ENCODE measurements around the gene IGSF21. TPM values are rescaled to one million over a fixed set of nuclear protein-coding genes. Genes with fewer than 3 reads are reported as not detected.

The IGSF21 gene
- not detected for total RNA-seq

GRCh38 chr1:18107369-18108298, at the start of gene IGSF21:
IGSF21 (plus strand) TSS chr1:18107798; CDS start chr1:18108129, 331 bp downstream.
- Mint-ChIP-seq H3K9me3 (no peaks in the 10 kb centered on the region), H3K4me3 (no peak within 1 kb of the TSS), H3K27ac (no peak within 1 kb of the TSS), H3K4me1 (ENCODE audit: low read depth in 2 of 2) (peaks cover 9 to 17% of the 10 kb centered on the region in 2 donors), H3K27me3 (peaks cover 38 to 47% of the 10 kb centered on the region in 2 donors), H3K36me3 (peaks cover 6% of the 10 kb centered on the region)
- no peak for DNase-seq (ENCODE audit: low spot score)
- ATAC-seq, result no peak

DNA sequence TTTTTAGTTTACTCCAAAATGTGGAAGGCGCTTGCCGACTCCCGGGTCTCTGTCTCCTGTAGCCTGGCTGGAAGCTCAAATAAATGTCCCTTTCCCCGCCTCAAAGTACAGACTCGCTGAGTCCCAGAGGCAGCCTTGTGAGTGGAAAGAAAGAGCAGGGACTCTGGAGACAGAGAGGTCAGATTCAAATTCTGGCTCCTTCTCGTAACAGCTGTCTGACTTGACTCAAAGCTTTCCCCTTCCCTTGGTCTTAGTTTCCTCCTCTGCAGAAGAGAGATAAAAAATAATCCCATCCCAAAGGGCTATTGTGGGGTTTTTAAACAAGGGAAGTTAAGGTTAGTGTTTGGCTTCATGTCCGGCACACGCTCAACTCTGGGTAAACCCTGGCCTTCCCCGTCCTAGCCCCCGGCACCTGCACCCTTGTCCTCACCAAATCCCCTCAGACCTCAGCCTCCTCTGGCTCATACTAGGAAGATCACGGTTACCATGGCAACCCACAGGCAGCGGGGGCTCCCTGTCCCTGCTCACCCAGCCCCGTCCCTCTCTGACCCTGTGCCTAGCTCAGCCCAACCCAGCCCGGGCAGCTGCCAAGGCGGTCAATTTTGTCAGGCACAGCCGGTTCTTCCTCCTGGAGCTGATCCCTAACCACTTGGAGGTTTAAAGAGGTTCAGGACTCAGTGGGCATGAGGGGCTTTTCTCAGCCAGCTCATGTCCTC, 49.2 kb upstream of the IGSF21 start:
- Mint-ChIP-seq H3K4me1 (ENCODE audit: low read depth in 2 of 2) (no peaks in the 10 kb centered on the region), H3K9me3 (peaks cover 7% of the 10 kb centered on the region), H3K27ac (no peak overlapping the region), H3K4me3 (no peak overlapping the region), H3K27me3 (peaks cover 14 to 16% of the 10 kb centered on the region in 2 donors), H3K36me3 (no peaks in the 10 kb centered on the region)
- ATAC-seq (no peak), DNase-seq (ENCODE audit: low spot score) (no peak)

DNA sequence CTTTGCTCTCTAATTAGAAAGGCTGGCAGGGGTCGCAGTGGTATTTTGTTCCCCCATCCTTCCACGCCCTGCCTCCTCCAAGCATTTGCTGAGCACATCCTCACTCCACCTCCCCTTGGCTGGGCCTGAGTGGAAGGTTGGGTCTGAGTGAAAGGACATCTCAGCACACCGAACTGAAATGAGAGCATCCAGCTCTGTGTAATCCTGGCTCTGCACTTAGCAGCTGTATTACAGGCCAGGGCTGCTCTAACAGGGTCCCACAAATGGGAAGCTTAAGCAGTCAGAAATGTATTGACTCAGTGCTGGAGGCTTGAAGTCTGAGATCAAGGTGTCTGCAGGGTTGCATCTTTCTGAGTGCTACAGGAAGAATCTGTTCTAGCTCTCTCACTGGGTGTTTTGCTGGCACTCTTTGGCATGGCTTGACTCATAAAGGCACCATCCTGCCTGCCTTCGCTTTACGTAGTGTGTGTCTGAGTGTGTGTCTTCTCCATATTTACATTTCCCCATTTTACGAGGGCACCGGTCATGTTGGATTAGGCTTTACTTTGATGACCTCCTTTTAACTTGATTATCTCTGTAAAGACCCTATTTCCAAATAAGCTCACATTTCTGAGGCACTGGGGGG, 48.5 kb upstream of the IGSF21 start:
- Mint-ChIP-seq H3K4me3 (no peak overlapping the region), H3K27ac (no peak overlapping the region), H3K4me1 (ENCODE audit: low read depth in 2 of 2) (no peaks in the 10 kb centered on the region), H3K36me3 (no peaks in the 10 kb centered on the region), H3K27me3 (peaks cover 18 to 21% of the 10 kb centered on the region in 2 donors), H3K9me3 (peaks cover 7% of the 10 kb centered on the region)
- no peak for ATAC-seq
- DNase-seq (ENCODE audit: low spot score), result no peak

- H3K27me3 Mint-ChIP-seq, result peaks cover 14 to 16% of the 10 kb centered on the region in 2 donors
- DNase-seq (ENCODE audit: low spot score) (no peak), ATAC-seq (no peak)
- H3K27ac Mint-ChIP-seq, result no peak overlapping the region
- no peaks in the 10 kb centered on the region for H3K4me1 Mint-ChIP-seq (ENCODE audit: low read depth in 2 of 2)
- H3K9me3 Mint-ChIP-seq, result peaks cover 7% of the 10 kb centered on the region
- no peaks in the 10 kb centered on the region for H3K36me3 Mint-ChIP-seq
- no peak overlapping the region for H3K4me3 Mint-ChIP-seq
Observed at GRCh38 chr1:18060366-18060765, 47.2 kb upstream of the IGSF21 start.

GRCh38 chr1:18062185-18062584, 45.4 kb upstream of the IGSF21 start:
- ATAC-seq, result no peak
- Mint-ChIP-seq H3K9me3 (peaks cover 7% of the 10 kb centered on the region), H3K27me3 (peaks cover 14 to 25% of the 10 kb centered on the region in 2 donors), H3K4me3 (no peak overlapping the region), H3K36me3 (no peaks in the 10 kb centered on the region), H3K4me1 (ENCODE audit: low read depth in 2 of 2) (no peaks in the 10 kb centered on the region), H3K27ac (no peak overlapping the region)
- DNase-seq (ENCODE audit: low spot score), result no peak

- Mint-ChIP-seq H3K27me3 (peaks cover 14 to 27% of the 10 kb centered on the region in 2 donors), H3K36me3 (no peaks in the 10 kb centered on the region), H3K9me3 (peaks cover 7% of the 10 kb centered on the region), H3K4me1 (ENCODE audit: low read depth in 2 of 2) (peaks cover 4% of the 10 kb centered on the region in 2 donors), H3K27ac (no peak overlapping the region), H3K4me3 (no peak overlapping the region)
- DNase-seq (ENCODE audit: low spot score) (no peak), ATAC-seq (no peak)
Observed at GRCh38 chr1:18064534-18064933, 43.1 kb upstream of the IGSF21 start.

DNA sequence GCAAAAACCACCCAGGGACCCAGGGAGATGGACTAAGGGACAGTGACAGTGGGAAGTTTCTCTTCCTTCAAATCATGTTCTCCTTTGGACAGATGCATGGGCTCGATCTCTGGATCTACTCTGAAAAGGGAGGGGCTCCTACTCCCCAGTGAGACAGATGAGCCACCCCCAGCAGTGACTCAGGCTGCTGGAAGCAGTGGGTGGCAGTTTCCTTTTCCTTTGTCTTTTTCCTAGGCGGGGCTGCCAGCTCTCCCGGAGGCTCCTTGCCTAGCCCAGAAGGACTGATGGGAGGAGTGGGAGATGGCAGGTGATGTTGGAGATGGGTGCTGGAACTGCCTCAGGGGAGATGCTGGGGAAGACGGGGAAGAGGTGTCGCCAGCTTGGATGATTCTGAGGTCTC, 41.0 kb upstream of the IGSF21 start:
- Mint-ChIP-seq H3K27me3 (peaks cover 24 to 26% of the 10 kb centered on the region in 2 donors), H3K4me3 (no peak overlapping the region), H3K9me3 (peaks cover 7% of the 10 kb centered on the region), H3K4me1 (ENCODE audit: low read depth in 2 of 2) (peaks cover 4% of the 10 kb centered on the region in 2 donors), H3K27ac (no peak overlapping the region), H3K36me3 (no peaks in the 10 kb centered on the region)
- DNase-seq (ENCODE audit: low spot score) (no peak), ATAC-seq (no peak)

- no peak for DNase-seq (ENCODE audit: low spot score)
- no peaks in the 10 kb centered on the region for H3K9me3 Mint-ChIP-seq
- no peak for ATAC-seq
- H3K27me3 Mint-ChIP-seq, result peaks cover 23 to 25% of the 10 kb centered on the region in 2 donors
- peaks cover 4% of the 10 kb centered on the region in 2 donors for H3K4me1 Mint-ChIP-seq (ENCODE audit: low read depth in 2 of 2)
- H3K4me3 Mint-ChIP-seq, result no peak overlapping the region
- H3K36me3 Mint-ChIP-seq, result no peaks in the 10 kb centered on the region
- H3K27ac Mint-ChIP-seq, result no peak overlapping the region
Observed at GRCh38 chr1:18069903-18070302, 37.7 kb upstream of the IGSF21 start.

DNA sequence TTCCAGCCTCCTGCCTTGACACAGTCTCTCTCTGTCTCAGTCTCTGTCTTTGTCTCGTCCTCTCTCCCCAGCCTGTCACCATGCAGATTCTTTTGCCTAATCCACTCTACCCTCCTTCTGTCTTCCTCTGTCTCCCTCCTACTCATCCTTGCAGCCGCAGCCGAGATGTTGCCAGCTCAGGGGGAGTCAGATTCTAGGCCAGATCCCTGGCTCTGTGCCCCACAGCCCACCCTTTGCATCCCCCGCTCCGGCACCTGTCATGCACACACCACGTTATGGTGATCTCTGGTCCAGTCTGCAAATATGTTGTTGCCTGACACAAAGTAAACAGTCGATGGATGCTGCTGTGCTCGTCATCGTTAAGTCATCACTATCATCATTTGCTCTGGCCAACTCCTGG, 35.5 kb upstream of the IGSF21 start:
- H3K9me3 Mint-ChIP-seq, result no peaks in the 10 kb centered on the region
- peaks cover 4% of the 10 kb centered on the region in 2 donors for H3K4me1 Mint-ChIP-seq (ENCODE audit: low read depth in 2 of 2)
- H3K27me3 Mint-ChIP-seq, result peaks cover 15 to 23% of the 10 kb centered on the region in 2 donors
- no peak overlapping the region for H3K27ac Mint-ChIP-seq
- no peak overlapping the region for H3K4me3 Mint-ChIP-seq
- DNase-seq (ENCODE audit: low spot score) (no peak), ATAC-seq (no peak)
- no peaks in the 10 kb centered on the region for H3K36me3 Mint-ChIP-seq

DNA sequence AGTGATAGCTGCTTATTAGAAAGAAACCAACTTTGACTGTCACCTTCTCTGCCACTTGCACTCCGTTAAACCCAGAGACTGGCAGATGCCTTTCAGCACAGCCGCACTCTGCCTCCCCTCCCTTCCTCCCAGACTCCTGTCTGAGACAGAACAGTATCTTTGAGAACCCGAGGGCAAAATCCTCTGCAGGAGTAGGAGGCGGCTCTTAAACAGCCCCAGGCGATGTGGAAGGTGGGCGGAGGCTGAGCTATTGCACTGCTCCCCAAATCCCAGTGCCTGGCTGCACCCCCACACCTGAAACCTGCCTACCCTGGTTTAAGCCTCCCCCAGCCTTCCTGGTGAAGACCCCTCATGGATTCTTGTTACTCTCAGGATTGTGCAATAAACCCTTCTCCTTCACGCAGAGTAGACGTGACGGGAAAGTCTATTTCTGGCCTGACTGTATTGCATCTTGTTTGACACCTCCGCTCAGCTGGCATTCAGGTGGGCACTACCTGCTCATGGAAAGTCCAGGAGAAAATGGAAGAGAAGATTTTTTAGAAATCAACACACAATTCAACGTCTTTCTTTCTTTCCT, 34.4 kb upstream of the IGSF21 start:
- H3K27ac Mint-ChIP-seq, result no peak overlapping the region
- peaks cover 0 to under 1% of the 10 kb centered on the region in 2 donors for H3K4me1 Mint-ChIP-seq (ENCODE audit: low read depth in 2 of 2)
- no peak for ATAC-seq
- H3K9me3 Mint-ChIP-seq, result no peaks in the 10 kb centered on the region
- H3K36me3 Mint-ChIP-seq, result no peaks in the 10 kb centered on the region
- no peak overlapping the region for H3K4me3 Mint-ChIP-seq
- peaks cover 14 to 23% of the 10 kb centered on the region in 2 donors for H3K27me3 Mint-ChIP-seq
- DNase-seq (ENCODE audit: low spot score), result no peak

DNA sequence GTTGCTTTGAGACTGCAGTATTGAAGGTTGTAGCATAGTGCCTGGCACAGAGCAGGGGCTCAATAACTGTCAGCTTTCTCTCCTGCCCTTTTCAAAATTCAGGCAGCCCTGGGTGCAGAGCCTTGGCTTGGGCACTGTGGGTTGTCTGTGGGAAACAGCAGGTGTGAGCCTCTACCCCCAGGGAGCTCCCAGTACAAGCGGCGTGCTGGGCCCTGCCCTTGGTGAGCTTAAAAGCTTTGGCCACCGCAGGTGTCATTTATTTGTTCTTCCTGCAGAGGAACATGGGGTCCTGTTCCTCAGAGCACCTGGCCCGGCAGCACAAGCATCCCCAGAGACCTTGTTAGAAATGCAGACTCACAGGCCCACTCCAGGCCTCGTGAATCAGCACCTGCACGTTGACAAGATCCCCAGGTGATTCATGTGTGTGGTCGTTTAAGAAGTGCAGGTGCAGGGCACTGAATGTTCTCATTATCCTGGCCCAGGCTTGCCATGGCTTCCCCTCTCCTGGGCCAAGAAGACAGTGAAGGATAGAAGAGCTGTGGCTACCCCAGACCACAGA, 29.9 kb upstream of the IGSF21 start:
- Mint-ChIP-seq H3K4me3 (no peak overlapping the region), H3K27me3 (peaks cover 11 to 18% of the 10 kb centered on the region in 2 donors), H3K4me1 (ENCODE audit: low read depth in 2 of 2) (no peaks in the 10 kb centered on the region), H3K9me3 (no peaks in the 10 kb centered on the region), H3K27ac (no peak overlapping the region), H3K36me3 (no peaks in the 10 kb centered on the region)
- peak in 1 of 2 donors; percentile 9 for ATAC-seq
- no peak for DNase-seq (ENCODE audit: low spot score)

GRCh38 chr1:18079941-18080735, 27.5 kb upstream of the IGSF21 start:
- peaks cover 5 to 20% of the 10 kb centered on the region in 2 donors for H3K27me3 Mint-ChIP-seq
- no peak for DNase-seq (ENCODE audit: low spot score)
- H3K27ac Mint-ChIP-seq, result no peak overlapping the region
- no peaks in the 10 kb centered on the region for H3K36me3 Mint-ChIP-seq
- H3K4me3 Mint-ChIP-seq, result no peak overlapping the region
- no peaks in the 10 kb centered on the region for H3K9me3 Mint-ChIP-seq
- H3K4me1 Mint-ChIP-seq (ENCODE audit: low read depth in 2 of 2), result no peaks in the 10 kb centered on the region
- no peak for ATAC-seq
